GM12873 (cell line): ENCODE results near the gene LAGE3.

Experiments
- TF ChIP-seq, protein P1 (sequence below): IDR thresholded peaks from 2 replicates; pipeline ENCODE4 v1.5.1; 2012; ENCODE audit warnings: low read depth, mild to moderate bottlenecking, moderate library complexity, low read length, control low read depth; ENCODE audit not compliant: insufficient read depth; ENCODE audit errors: missing control alignments

Gene LAGE3

DNA sequence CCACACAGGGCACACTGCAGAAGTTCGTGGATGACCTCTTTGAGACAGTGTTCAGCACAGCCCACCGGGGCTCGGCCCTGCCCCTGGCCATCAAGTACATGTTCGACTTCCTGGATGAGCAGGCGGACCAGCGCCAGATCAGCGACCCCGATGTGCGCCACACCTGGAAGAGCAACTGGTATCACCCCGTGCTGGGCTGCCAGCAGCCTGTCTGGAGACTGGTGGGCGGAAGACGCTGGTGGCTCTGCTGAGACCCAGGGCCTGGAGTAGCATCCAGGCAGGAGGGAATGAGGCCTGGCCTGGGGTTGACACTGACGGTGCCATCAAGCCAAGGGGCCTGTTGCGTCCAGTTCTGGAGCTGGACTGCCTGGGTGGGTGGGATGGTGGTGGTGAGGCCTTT is 8.6 kb downstream of the LAGE3 start:
- TF ChIP-seq, protein P1, sequence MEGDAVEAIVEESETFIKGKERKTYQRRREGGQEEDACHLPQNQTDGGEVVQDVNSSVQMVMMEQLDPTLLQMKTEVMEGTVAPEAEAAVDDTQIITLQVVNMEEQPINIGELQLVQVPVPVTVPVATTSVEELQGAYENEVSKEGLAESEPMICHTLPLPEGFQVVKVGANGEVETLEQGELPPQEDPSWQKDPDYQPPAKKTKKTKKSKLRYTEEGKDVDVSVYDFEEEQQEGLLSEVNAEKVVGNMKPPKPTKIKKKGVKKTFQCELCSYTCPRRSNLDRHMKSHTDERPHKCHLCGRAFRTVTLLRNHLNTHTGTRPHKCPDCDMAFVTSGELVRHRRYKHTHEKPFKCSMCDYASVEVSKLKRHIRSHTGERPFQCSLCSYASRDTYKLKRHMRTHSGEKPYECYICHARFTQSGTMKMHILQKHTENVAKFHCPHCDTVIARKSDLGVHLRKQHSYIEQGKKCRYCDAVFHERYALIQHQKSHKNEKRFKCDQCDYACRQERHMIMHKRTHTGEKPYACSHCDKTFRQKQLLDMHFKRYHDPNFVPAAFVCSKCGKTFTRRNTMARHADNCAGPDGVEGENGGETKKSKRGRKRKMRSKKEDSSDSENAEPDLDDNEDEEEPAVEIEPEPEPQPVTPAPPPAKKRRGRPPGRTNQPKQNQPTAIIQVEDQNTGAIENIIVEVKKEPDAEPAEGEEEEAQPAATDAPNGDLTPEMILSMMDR = no peak

DNA sequence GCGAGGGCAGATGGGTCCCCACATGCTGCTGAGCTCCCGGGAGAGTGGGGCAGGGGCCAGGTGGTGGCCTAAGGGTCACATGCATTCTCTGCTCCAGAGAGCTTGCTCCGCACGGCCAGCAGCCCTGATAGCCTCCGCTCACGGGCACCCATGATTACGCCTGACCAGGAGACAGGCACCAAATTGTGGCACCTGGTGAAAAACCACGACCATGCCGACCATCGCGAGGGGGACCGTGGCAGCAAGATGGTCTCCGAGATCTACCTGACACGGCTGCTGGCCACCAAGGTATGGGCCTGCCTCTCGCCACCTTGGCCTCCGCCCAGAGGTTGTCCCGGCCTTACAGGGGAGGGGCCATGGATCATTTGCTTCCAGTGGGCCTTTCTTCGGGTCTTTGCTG is 9.2 kb downstream of the LAGE3 start:
- TF ChIP-seq, protein P1 = no peak

DNA sequence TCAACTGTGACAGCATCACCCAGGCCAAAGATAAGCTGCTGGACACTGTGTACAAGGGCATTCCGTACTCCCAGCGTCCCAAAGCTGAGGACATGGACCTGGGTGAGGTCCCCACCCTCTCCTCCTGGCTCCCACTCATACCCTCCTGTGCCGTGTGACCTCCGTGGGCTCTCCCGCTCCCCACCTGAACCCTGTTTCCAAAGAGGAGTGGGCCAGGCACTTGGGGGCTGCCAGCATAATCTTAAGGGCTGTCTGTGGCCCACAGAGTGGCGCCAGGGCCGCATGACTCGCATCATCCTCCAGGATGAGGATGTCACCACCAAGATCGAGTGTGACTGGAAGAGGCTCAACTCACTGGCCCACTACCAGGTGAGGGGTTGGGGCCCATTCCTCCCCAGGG is 10.0 kb downstream of the LAGE3 start:
- TF ChIP-seq, protein P1 = no peak

DNA sequence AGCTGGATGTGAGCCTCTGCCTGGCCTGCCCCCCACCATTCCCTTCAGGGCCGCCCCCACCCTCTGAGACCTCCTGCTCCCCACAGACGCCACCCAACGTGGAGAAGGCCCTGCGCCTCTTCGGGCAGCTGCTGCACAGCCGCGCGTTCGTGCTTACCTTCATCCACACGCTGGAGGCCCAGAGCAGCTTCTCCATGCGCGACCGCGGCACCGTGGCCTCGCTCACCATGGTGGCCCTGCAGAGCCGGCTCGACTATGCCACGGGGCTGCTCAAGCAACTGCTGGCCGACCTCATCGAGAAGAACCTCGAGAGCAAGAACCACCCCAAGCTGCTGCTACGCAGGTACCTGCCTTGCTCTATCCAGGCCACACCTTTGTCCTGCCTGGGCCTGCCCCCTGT is 10.9 kb downstream of the LAGE3 start:
- TF ChIP-seq, protein P1 = no peak

GRCh38 chrX:154467556-154467955 is 11.5 kb downstream of the LAGE3 start:
- TF ChIP-seq, protein P1 = no peak

DNA sequence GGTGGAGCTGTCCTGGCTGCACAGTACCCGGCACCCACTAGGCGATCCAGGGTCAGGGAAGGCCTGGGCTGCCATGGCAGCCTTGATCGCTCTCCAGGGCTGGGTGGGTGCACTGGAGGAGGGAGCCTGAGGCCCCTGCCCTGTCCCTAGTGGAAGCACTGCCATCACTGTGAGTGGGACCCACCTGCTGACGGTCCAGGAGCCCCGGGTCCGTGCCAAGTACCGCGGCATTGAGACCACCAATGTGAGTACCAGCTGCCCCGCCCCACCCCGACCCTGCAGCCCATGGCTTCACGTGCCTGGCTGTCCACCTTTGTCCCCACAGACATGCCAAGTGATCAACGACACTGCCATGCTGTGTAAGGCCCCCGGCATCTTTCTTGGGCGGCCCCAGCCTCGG is 12.2 kb downstream of the LAGE3 start:
- TF ChIP-seq, protein P1 = no peak

DNA sequence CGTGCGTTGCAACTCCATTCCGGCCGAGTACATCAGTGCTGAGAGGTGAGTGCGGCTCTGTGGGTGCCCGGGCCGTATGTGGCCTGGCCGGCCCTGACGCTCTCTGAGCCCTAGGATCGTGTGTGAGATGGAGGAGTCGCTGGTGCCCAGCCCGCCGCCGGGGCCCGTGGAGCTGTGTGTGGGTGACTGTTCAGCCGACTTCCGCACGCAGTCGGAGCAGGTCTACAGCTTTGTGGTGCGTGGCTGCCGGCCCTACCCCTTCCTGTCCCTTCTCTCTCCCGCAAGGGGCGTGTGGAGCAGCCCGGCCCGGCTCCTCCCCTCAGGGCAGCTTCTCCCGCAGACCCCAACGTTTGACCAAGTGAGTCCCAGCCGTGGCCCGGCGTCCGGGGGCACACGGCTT is 13.0 kb downstream of the LAGE3 start:
- TF ChIP-seq, protein P1 = no peak
